ENCODE measurements around the gene CDK19. TPM values are rescaled to one million over a fixed set of nuclear protein-coding genes. Genes with fewer than 3 reads are reported as not detected.

The CDK19 gene
- total and polyA plus RNA-seq, 2 of the 13 experiments (the other 11 are each of a cell fraction or from before 2014, with no cell fraction given), result 13.4 to 27.0 TPM

- TF ChIP-seq ARID3A (IDR thresholded peaks at IDR 0.05; ENCODE audit: low read depth, low read length) (peak; percentile 86), TBX2 (CRISPR knock-in tag; IDR thresholded peaks at IDR 0.05; ENCODE audit: borderline replicate concordance) (peak; percentile 87), ZNF609 (CRISPR knock-in tag; IDR thresholded peaks at IDR 0.05; ENCODE audit: borderline replicate concordance) (peak; percentile 99), RBAK (CRISPR knock-in tag; IDR thresholded peaks at IDR 0.05) (no peak), ZFP91 (CRISPR knock-in tag; IDR thresholded peaks at IDR 0.05; ENCODE audit: borderline replicate concordance) (no peak), ZNF773 (CRISPR knock-in tag; IDR thresholded peaks at IDR 0.05; ENCODE audit: borderline replicate concordance) (no peak), PHF8 (CRISPR knock-in tag; IDR thresholded peaks at IDR 0.05) (no peak), ZNF460 (CRISPR knock-in tag; IDR thresholded peaks at IDR 0.05; ENCODE audit: borderline replicate concordance) (no peak), ETV5 (CRISPR knock-in tag; IDR thresholded peaks at IDR 0.05; ENCODE audit: borderline replicate concordance) (peak; percentile 89), ONECUT2 (CRISPR knock-in tag; IDR thresholded peaks at IDR 0.05) (0 out of 2 replicates have a peak, but pooled peaks have one; percentile 52), EZH2 (conservative IDR thresholded peaks at IDR 0.05; ENCODE audit: low read depth, low read length) (no peak), ZFX (CRISPR knock-in tag; IDR thresholded peaks at IDR 0.05; ENCODE audit: low read depth) (no peak), AHDC1 (CRISPR knock-in tag; IDR thresholded peaks at IDR 0.05; ENCODE audit: borderline replicate concordance) (peak; percentile 94; the same call in 1 of the 2 replicates), SP5 (CRISPR knock-in tag; IDR thresholded peaks at IDR 0.05; ENCODE audit: borderline replicate concordance, low read depth) (peak; percentile 52; the same call in 1 of the 2 replicates), SKI (IDR thresholded peaks at IDR 0.05; ENCODE audit: partially characterized antibody) (peak; percentile 78)
Observed at GRCh38 chr6:110703906-110704594, 111.2 kb downstream of the CDK19 start (continued).

All from HepG2 (cell line).